Stimulated activated naive B cell treated with anti-CD40 and anti-IgM and Interleukin-4, amounts not matched to agents 10 μg/mL and 1 μg/mL and 100 μg/mL, for 72 hours (primary cell): ENCODE measurements around the gene ZNF692.

Experiments
- ATAC-seq, 2 donors: fragments of 150-1000 bp; cut with Tn5 transposase; replicated peaks; 2 replicates each; pipeline ENCODE4 v1.10.0; 2021; ENCODE audit warnings: moderate library complexity in 1 of 2
- DNase-seq: peaks from one replicate; pipeline ENCODE4 v3.0.0; 2021
- H3K27ac Mint-ChIP-seq: one replicate; pipeline ENCODE4 v1.8.0; 2022; ENCODE audit warnings: mild to moderate bottlenecking, mixed read lengths
- H3K27me3 Mint-ChIP-seq, 2 donors: one replicate each; pipeline ENCODE4 v1.8.0; 2022; ENCODE audit warnings: mixed read lengths in 2 of 2
- H3K36me3 Mint-ChIP-seq, 2 donors: one replicate each; pipeline ENCODE4 v1.8.0; 2022; ENCODE audit warnings: mixed read lengths in 2 of 2, mild to moderate bottlenecking in 1 of 2
- H3K4me1 Mint-ChIP-seq, 2 donors: one replicate each; pipeline ENCODE4 v1.8.0; 2022; ENCODE audit warnings: mixed read lengths in 2 of 2, mild to moderate bottlenecking in 1 of 2
- H3K4me3 Mint-ChIP-seq, 2 donors: one replicate each; pipeline ENCODE4 v1.8.0; 2022; ENCODE audit warnings: mild to moderate bottlenecking in 2 of 2, mixed read lengths in 2 of 2, moderate library complexity in 1 of 2
- H3K9me3 Mint-ChIP-seq, 2 donors: one replicate each; pipeline ENCODE4 v1.8.0; 2022; ENCODE audit warnings: mixed read lengths in 2 of 2, mild to moderate bottlenecking in 1 of 2

ZNF692 gene

DNA sequence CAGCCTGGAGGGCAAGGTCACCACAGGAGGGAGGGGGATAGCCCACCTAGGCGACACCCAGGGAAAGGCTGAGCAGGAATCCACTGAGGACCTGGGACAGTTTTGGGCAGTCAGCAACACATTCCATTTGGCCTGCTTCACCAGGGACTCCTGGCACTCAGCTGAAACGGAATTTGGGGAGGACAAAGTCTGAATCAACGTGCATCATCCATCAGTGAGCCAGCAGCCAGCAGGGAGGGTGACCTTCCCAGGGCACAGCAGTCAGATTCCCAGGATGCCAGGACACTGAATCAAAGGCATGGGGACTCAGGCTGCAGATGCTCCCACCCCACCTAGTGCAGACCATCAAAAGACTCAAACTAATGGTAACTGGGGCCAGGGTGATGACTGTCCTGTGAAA lies 37.8 kb downstream of the ZNF692 start:
- Mint-ChIP-seq H3K36me3 (peaks cover 48 to 76% of the 10 kb centered on the region in 2 donors), H3K9me3 (no peaks in the 10 kb centered on the region), H3K4me1 (peaks cover 64 to 94% of the 10 kb centered on the region in 2 donors), H3K27me3 (no peaks in the 10 kb centered on the region), H3K27ac (peak overlapping the region; percentile 73), H3K4me3 (no peak overlapping the region)
- no peak for ATAC-seq
- no peak for DNase-seq

DNA sequence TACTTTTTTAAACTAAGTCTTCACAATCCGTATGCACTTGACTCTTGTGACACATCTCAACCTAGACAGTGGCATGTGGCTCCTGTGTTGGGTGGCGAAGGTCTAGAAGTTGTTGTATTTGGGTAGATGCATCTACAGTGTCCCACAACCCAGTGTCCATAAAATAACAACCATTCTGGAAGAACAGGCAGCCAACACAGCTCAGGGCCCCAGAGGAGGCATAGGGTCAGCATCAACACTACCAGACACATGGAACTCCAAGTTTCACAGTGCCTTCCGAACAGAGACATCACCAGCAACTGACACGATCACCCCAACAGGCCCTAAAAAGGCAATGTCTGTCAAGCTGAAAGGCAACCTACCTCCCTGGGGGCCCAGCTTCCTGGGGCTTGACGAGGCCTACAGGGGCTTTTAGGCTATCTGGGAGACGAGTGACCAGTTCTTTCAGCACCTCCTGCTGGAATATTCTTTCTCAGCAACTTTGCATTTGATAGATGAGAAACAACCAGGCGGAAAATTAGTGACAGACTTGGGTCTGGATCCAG lies 38.8 kb downstream of the ZNF692 start:
- peaks cover 54 to 78% of the 10 kb centered on the region in 2 donors for H3K36me3 Mint-ChIP-seq
- H3K4me3 Mint-ChIP-seq: no peak overlapping the region

GRCh38 chr1:248818505-248819374 lies 40.1 kb downstream of the ZNF692 start:
- Mint-ChIP-seq H3K27ac (peak overlapping the region; percentile 21), H3K9me3 (no peaks in the 10 kb centered on the region), H3K4me3 (peak overlapping the region in 1 of 2 donors; percentile 48), H3K36me3 (peaks cover 60 to 75% of the 10 kb centered on the region in 2 donors), H3K27me3 (no peaks in the 10 kb centered on the region), H3K4me1 (peaks cover 48 to 79% of the 10 kb centered on the region in 2 donors)
- DNase-seq (no peak), ATAC-seq (peak; percentile 76 to 79)

More for the DNA sequence above, 38.8 kb downstream of the ZNF692 start:
- Mint-ChIP-seq H3K27ac (peak overlapping the region; percentile 31), H3K4me1 (peaks cover 59 to 93% of the 10 kb centered on the region in 2 donors), H3K27me3 (no peaks in the 10 kb centered on the region), H3K9me3 (no peaks in the 10 kb centered on the region)
- DNase-seq: no peak
- no peak for ATAC-seq

- Mint-ChIP-seq H3K4me1 (peaks cover 45 to 62% of the 10 kb centered on the region in 2 donors), H3K4me3 (no peak overlapping the region), H3K27ac (peak overlapping the region; percentile 78), H3K27me3 (no peaks in the 10 kb centered on the region), H3K36me3 (peaks cover 64 to 83% of the 10 kb centered on the region in 2 donors), H3K9me3 (no peaks in the 10 kb centered on the region)
- ATAC-seq (peak; percentile 33 to 58), DNase-seq (no peak)
These were observed 41.8 kb downstream of the ZNF692 start for GRCh38 chr1:248817065-248817464.

- peaks cover 65 to 79% of the 10 kb centered on the region in 2 donors for H3K36me3 Mint-ChIP-seq
- no peak overlapping the region for H3K4me3 Mint-ChIP-seq
- peaks cover 40 to 58% of the 10 kb centered on the region in 2 donors for H3K4me1 Mint-ChIP-seq
- no peaks in the 10 kb centered on the region for H3K9me3 Mint-ChIP-seq
- no peak for DNase-seq
- no peaks in the 10 kb centered on the region for H3K27me3 Mint-ChIP-seq
- no peak for ATAC-seq
- H3K27ac Mint-ChIP-seq: peak overlapping the region; percentile 66
These were observed 42.6 kb downstream of the ZNF692 start for GRCh38 chr1:248816042-248816851.

- no peak overlapping the region for H3K4me3 Mint-ChIP-seq
- no peak overlapping the region for H3K27ac Mint-ChIP-seq
- no peaks in the 10 kb centered on the region for H3K9me3 Mint-ChIP-seq
- H3K36me3 Mint-ChIP-seq: peaks cover 63 to 79% of the 10 kb centered on the region in 2 donors
- no peaks in the 10 kb centered on the region for H3K27me3 Mint-ChIP-seq
- ATAC-seq (no peak), DNase-seq (no peak)
- peaks cover 38 to 58% of the 10 kb centered on the region in 2 donors for H3K4me1 Mint-ChIP-seq
These were observed 43.4 kb downstream of the ZNF692 start for GRCh38 chr1:248815407-248816034.

- H3K4me1 Mint-ChIP-seq: peaks cover 33 to 49% of the 10 kb centered on the region in 2 donors
- H3K36me3 Mint-ChIP-seq: peaks cover 56 to 80% of the 10 kb centered on the region in 2 donors
- ATAC-seq (no peak), DNase-seq (no peak)
- H3K9me3 Mint-ChIP-seq: no peaks in the 10 kb centered on the region
- H3K4me3 Mint-ChIP-seq: no peak overlapping the region
- no peaks in the 10 kb centered on the region for H3K27me3 Mint-ChIP-seq
- H3K27ac Mint-ChIP-seq: no peak overlapping the region
These were observed 44.5 kb downstream of the ZNF692 start for GRCh38 chr1:248814351-248814750.

DNA sequence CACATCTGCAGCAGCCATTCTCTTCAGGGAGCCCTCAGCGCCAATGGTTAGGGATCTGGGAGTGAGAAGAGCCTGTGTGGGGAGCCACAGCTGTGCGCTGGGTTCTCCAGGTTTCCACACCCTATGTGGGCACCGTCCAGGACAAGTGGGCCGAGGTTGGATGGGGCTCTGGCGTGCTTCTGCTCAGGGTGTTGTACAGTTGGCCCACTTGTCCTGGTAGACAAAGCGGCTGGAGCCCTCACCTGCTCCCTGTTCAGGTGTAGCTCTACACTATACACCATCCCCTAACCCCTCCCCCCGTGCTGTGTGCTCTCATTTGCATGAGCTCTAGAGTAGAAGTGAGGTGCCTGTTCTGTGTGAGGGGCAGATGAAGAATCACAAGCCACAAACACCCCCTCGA lies 45.3 kb downstream of the ZNF692 start:
- H3K27me3 Mint-ChIP-seq: no peaks in the 10 kb centered on the region
- no peaks in the 10 kb centered on the region for H3K9me3 Mint-ChIP-seq
- H3K27ac Mint-ChIP-seq: no peak overlapping the region
- H3K4me1 Mint-ChIP-seq: peaks cover 29 to 41% of the 10 kb centered on the region in 2 donors
- H3K4me3 Mint-ChIP-seq: no peak overlapping the region
- H3K36me3 Mint-ChIP-seq: peaks cover 53 to 74% of the 10 kb centered on the region in 2 donors
- no peak for ATAC-seq
- DNase-seq: no peak

- Mint-ChIP-seq H3K27ac (peak overlapping the region; percentile 57), H3K4me1 (peaks cover 25 to 35% of the 10 kb centered on the region in 2 donors), H3K27me3 (no peaks in the 10 kb centered on the region), H3K4me3 (no peak overlapping the region), H3K36me3 (peaks cover 53 to 67% of the 10 kb centered on the region in 2 donors), H3K9me3 (no peaks in the 10 kb centered on the region)
- DNase-seq (no peak), ATAC-seq (no peak)
These were observed 46.0 kb downstream of the ZNF692 start for GRCh38 chr1:248812736-248813425.

GRCh38 chr1:248811514-248812490 lies 47.1 kb downstream of the ZNF692 start:
- no peak for ATAC-seq
- H3K27ac Mint-ChIP-seq: peak overlapping the region; percentile 81
- H3K36me3 Mint-ChIP-seq: peaks cover 50 to 65% of the 10 kb centered on the region in 2 donors

GRCh38 chr1:248810727-248811513 lies 48.0 kb downstream of the ZNF692 start:
- peak overlapping the region; percentile 81 for H3K27ac Mint-ChIP-seq
- H3K36me3 Mint-ChIP-seq: peaks cover 42 to 56% of the 10 kb centered on the region in 2 donors
- no peak overlapping the region for H3K4me3 Mint-ChIP-seq
- DNase-seq: no peak
- peaks cover 27 to 32% of the 10 kb centered on the region in 2 donors for H3K4me1 Mint-ChIP-seq
- no peak for ATAC-seq
- H3K27me3 Mint-ChIP-seq: no peaks in the 10 kb centered on the region
- no peaks in the 10 kb centered on the region for H3K9me3 Mint-ChIP-seq

More at GRCh38 chr1:248811514-248812490, 47.1 kb downstream of the ZNF692 start:
- Mint-ChIP-seq H3K4me3 (peak overlapping the region in 1 of 2 donors; percentile 44), H3K4me1 (peaks cover 24 to 31% of the 10 kb centered on the region in 2 donors), H3K9me3 (no peaks in the 10 kb centered on the region), H3K27me3 (no peaks in the 10 kb centered on the region)
- no peak for DNase-seq
